HCT116 (cell line): ENCODE data around the gene NF1. TPM values are rescaled to one million over a fixed set of nuclear protein-coding genes. Genes with fewer than 3 reads are reported as not detected.
"Not testable (repeated sequence)": the region's sequence is repeated elsewhere in the genome, so short reads cannot be mapped to it uniquely, and the experiment has no call there.

Experiments
- ATAC-seq: fragments of 200-7000 bp; cut with Tn5 transposase; 2 replicates; pipeline ENCODE4 v1.9.1; 2020; ENCODE audit warnings: mild to moderate bottlenecking, moderate library complexity
- BruUV-seq: library from RNA; stranded (reverse); fragments of 400-500 nt; replicated peaks from 2 replicates; lab custom pipeline; 2021; lab: Mats Ljungman, UMichigan
- CTCF ChIA-PET: fragments of 300-600 bp; sonication (Branson Sonifier 250); formaldehyde crosslinking; loops from one replicate; lab custom pipeline; 2021; ENCODE audit warnings: antibody characterized with exemption; lab: Charles Lee
- POLR2A ChIA-PET: fragments of 300-600, 350-600 bp; sonication (Branson Sonifier 250); formaldehyde crosslinking; loops from one replicate; lab custom pipeline; 2021; ENCODE audit warnings: antibody characterized with exemption; lab: Charles Lee
- RAD21 ChIA-PET, 2 experiments: fragments of 300-600 bp; sonication (Branson Sonifier 250); formaldehyde crosslinking; loops; one replicate each; lab custom pipeline; 2023; ENCODE audit warnings: low total read pairs in 2 of 2; ENCODE audit not compliant: uncharacterized antibody in 2 of 2, unreplicated experiment in 2 of 2, low non-redundant PET in 1 of 2; lab: Charles Lee
- DNase-seq: peaks from one replicate; pipeline ENCODE4 v3.0.0-alpha.2; 2010; ENCODE audit warnings: low read depth, low spot score
- H2AFZ ChIP-seq: fragments of 200-600 bp; shearing (Covaris generic), sonication (generic); 2 replicates; pipeline ENCODE4 v1.6.1; 2017; ENCODE audit warnings: low read depth, mixed run types, mixed read lengths, antibody characterized with exemption, low read length; ENCODE audit not compliant: poor library complexity, severe bottlenecking
- H3K27ac ChIP-seq: 2 replicates; pipeline ENCODE4 v1.5.1; 2012; ENCODE audit warnings: low read depth, low read length
- H3K27me3 ChIP-seq: fragments of 200-600 bp; sonication (generic); 2 replicates; pipeline ENCODE4 v1.6.1; 2016; ENCODE audit warnings: mixed run types, low read length, mixed read lengths; ENCODE audit not compliant: insufficient read depth
- H3K36me3 ChIP-seq, 2 experiments: fragments of 200-500 bp in 1 of 2; fragments of 200-600 bp in 1 of 2; sonication (Bioruptor generic) in 1 of 2; sonication (generic) in 1 of 2; 2 replicates each; pipeline versions ENCODE4 v1.5.1 to v1.6.1; 2014 to 2016; ENCODE audit warnings: low read length in 2 of 2, inconsistent platforms in 1 of 2, mixed read lengths in 1 of 2, mixed run types in 1 of 2; ENCODE audit not compliant: insufficient read depth in 2 of 2, control insufficient read depth in 1 of 2
- H3K4me1 ChIP-seq, 2 experiments: fragments of 200-600 bp in 1 of 2; sonication (generic) in 1 of 2; 2 replicates each; pipeline versions ENCODE4 v1.5.1 to v1.6.1; 2012 to 2017; ENCODE audit warnings: low read length in 2 of 2, inconsistent platforms in 1 of 2, mild to moderate bottlenecking in 1 of 2, mixed read lengths in 1 of 2, mixed run types in 1 of 2, moderate library complexity in 1 of 2; ENCODE audit not compliant: insufficient read depth in 2 of 2, control insufficient read depth in 1 of 2
- H3K4me2 ChIP-seq: fragments of 200-600 bp; sonication (generic); 2 replicates; pipeline ENCODE4 v1.6.1; 2017; ENCODE audit warnings: mixed run types, low read length, mixed read lengths
- H3K4me3 ChIP-seq, 2 experiments: fragments of 200-600 bp in 1 of 2; sonication (generic) in 1 of 2; replicated peaks in 1 of 2; 2 replicates each; pipeline ENCODE4 v1.5.1; 2011 to 2016; ENCODE audit warnings: low read length in 2 of 2, control low read depth in 1 of 2, low read depth in 1 of 2, mild to moderate bottlenecking in 1 of 2, mixed read lengths in 1 of 2, mixed run types in 1 of 2
- H3K79me2 ChIP-seq: fragments of 200-600 bp; sonication (generic); 2 replicates; pipeline ENCODE4 v1.6.1; 2017; ENCODE audit warnings: mild to moderate bottlenecking, mixed run types, low read length, moderate library complexity, mixed read lengths; ENCODE audit not compliant: insufficient read depth
- H3K9ac ChIP-seq: fragments of 200-600 bp; sonication (generic); 2 replicates; pipeline ENCODE4 v1.6.1; 2016; ENCODE audit warnings: low read length, mixed read lengths
- H3K9me2 ChIP-seq: fragments of 200-600 bp; sonication (generic), shearing (Covaris generic); 2 replicates; pipeline ENCODE4 v1.6.1; 2017; ENCODE audit warnings: mixed run types, mild to moderate bottlenecking, moderate library complexity; ENCODE audit not compliant: insufficient read depth
- H3K9me3 ChIP-seq, 2 experiments: fragments of 200-500 bp in 1 of 2; fragments of 200-600 bp in 1 of 2; sonication (Bioruptor generic) in 1 of 2; sonication (generic) in 1 of 2; 2 replicates each; pipeline ENCODE4 v1.6.1; 2014 to 2017; ENCODE audit warnings: low read length in 2 of 2, mixed read lengths in 2 of 2, inconsistent platforms in 1 of 2, low read depth in 1 of 2, mild to moderate bottlenecking in 1 of 2, mixed run types in 1 of 2, moderate library complexity in 1 of 2; ENCODE audit not compliant: control insufficient read depth in 1 of 2, insufficient read depth in 1 of 2
- H4K20me1 ChIP-seq: fragments of 200-600 bp; sonication (generic), shearing (Covaris generic); 2 replicates; pipeline ENCODE4 v1.6.1; 2017; ENCODE audit warnings: mixed run types, mild to moderate bottlenecking, moderate library complexity; ENCODE audit not compliant: insufficient read depth
- CTCF ChIP-seq, 3 experiments: fragments of 200-600 bp in 1 of 3; sonication (generic) in 1 of 3; IDR thresholded peaks in 2 of 3; conservative IDR thresholded peaks in 1 of 3; 2 replicates each; pipeline ENCODE4 v1.5.1; 2012 to 2017; ENCODE audit warnings: low read depth in 2 of 3, low read length in 2 of 3, antibody characterized with exemption in 1 of 3, borderline replicate concordance in 1 of 3, control low read depth in 1 of 3, mild to moderate bottlenecking in 1 of 3, mixed read lengths in 1 of 3, mixed run types in 1 of 3, moderate library complexity in 1 of 3; ENCODE audit not compliant: insufficient read depth in 1 of 3
- RAD21 ChIP-seq: IDR thresholded peaks from 2 replicates; pipeline ENCODE4 v1.6.1; 2012; ENCODE audit warnings: low read depth, mild to moderate bottlenecking
- intact Hi-C: fragments of 100-400 bp; cut with micrococcal nuclease; formaldehyde crosslinking; loops from 2 replicates; pipeline ENCODE4 v1.10.0; 2022
- total RNA-seq: library from RNA; stranded (reverse); gene quantifications from one replicate; pipeline ENCODE4 v1.2.1, GENCODE V29; 2021; ENCODE audit not compliant: unreplicated experiment

The NF1 gene
- total RNA-seq, 1 experiment from 2014 or later, result 20.8 TPM

GRCh38 chr17:31383488-31383887 is 288.7 kb downstream of the NF1 start:
- intact Hi-C loops, BruUV-seq: not testable (repeated sequence)

More at GRCh38 chr17:31383488-31383887, 288.7 kb downstream of the NF1 start:
- H3K9ac ChIP-seq, H4K20me1 ChIP-seq, H3K79me2 ChIP-seq, H3K4me2 ChIP-seq, H2AFZ ChIP-seq, H3K4me1 ChIP-seq, H3K9me2 ChIP-seq, H3K9me3 ChIP-seq, H3K4me3 ChIP-seq, H3K27ac ChIP-seq, POLR2A ChIA-PET, RAD21 ChIA-PET, H3K27me3 ChIP-seq, H3K36me3 ChIP-seq, DNase-seq: not testable (repeated sequence)
- CTCF ChIA-PET, result interaction anchor here (0.6 kb wide), 1 partner anchor 118 kb away, joined by 3 read pairs; no protein-coding TSS in a partner anchor
- TF ChIP-seq CTCF (IDR thresholded peaks at IDR 0.05 in 2 of 3, conservative IDR thresholded peaks at IDR 0.05 in 1 of 3; ENCODE audit: borderline replicate concordance in 1 of 3, insufficient read depth in 1 of 3, low read depth in 2 of 3, low read length in 2 of 3), result peak in 1 of 3 experiments; percentile 16; a peak in 1 of 6 replicates
- peak; percentile 38; the same call in 1 of the 2 replicates for TF ChIP-seq RAD21
- ATAC-seq, result peak; percentile 52; the same call in 1 of the 2 replicates
